HG03097 (cell line): ENCODE data around the gene BORCS5.
"Not testable (repeated sequence)": the region's sequence is repeated elsewhere in the genome, so short reads cannot be mapped to it uniquely, and the experiment has no call there.

Experiments
- ATAC-seq: cut with Tn5 transposase; IDR thresholded peaks from one replicate; pipeline ENCODE4 v1.9.1; 2021; ENCODE audit not compliant: unreplicated experiment, low FRiP score

Gene BORCS5

GRCh38 chr12:12356896-12357718 is at the start of gene BORCS5:
TSS of gene BORCS5 (plus strand) at chr12:12357078. CDS start at chr12:12357452, 374 bp downstream.
- ATAC-seq: peak; percentile 85

- not testable (repeated sequence) for ATAC-seq
Measured at GRCh38 chr12:12310695-12311094, 46.2 kb upstream of the BORCS5 start.

GRCh38 chr12:12315838-12316237 is 41.0 kb upstream of the BORCS5 start:
- ATAC-seq: no peak

- no peak for ATAC-seq
Measured at GRCh38 chr12:12319451-12320183, 37.3 kb upstream of the BORCS5 start.

- ATAC-seq: no peak
Measured at GRCh38 chr12:12323118-12323517, 33.8 kb upstream of the BORCS5 start.

GRCh38 chr12:12323591-12323990 is 33.3 kb upstream of the BORCS5 start:
- no peak for ATAC-seq

GRCh38 chr12:12326262-12326661 is 30.6 kb upstream of the BORCS5 start:
- ATAC-seq: no peak

GRCh38 chr12:12327802-12328201 is 29.1 kb upstream of the BORCS5 start:
- no peak for ATAC-seq

- no peak for ATAC-seq
Measured at GRCh38 chr12:12331244-12331771, 25.6 kb upstream of the BORCS5 start.

- ATAC-seq: no peak
Measured at GRCh38 chr12:12331896-12332295, 25.0 kb upstream of the BORCS5 start.

GRCh38 chr12:12333407-12334366 is 23.2 kb upstream of the BORCS5 start:
- no peak for ATAC-seq

GRCh38 chr12:12334367-12335040 is 22.4 kb upstream of the BORCS5 start:
- no peak for ATAC-seq

- ATAC-seq: no peak
Measured at GRCh38 chr12:12336049-12336411, 20.8 kb upstream of the BORCS5 start.

- no peak for ATAC-seq
Measured at GRCh38 chr12:12336511-12336910, 20.4 kb upstream of the BORCS5 start.

- no peak for ATAC-seq
Measured at GRCh38 chr12:12338527-12339168, 18.2 kb upstream of the BORCS5 start.

- ATAC-seq: no peak
Measured at GRCh38 chr12:12349711-12350665, 6.9 kb upstream of the BORCS5 start, which contains the start of gene MANSC1. TSS of gene MANSC1 (minus strand) at chr12:12350242. CDS start at chr12:12343314, 6,928 bp downstream.

- ATAC-seq: no peak
Measured at GRCh38 chr12:12350868-12351463, 5.9 kb upstream of the BORCS5 start.
